Cerebellar nuclear complex (tissue), 1 donor: ENCODE results near the gene ABHD1.

Experiments
- DNase-seq, 2 experiments: peaks; one replicate each; lab custom pipeline; 2025; lab: John Stamatoyannopoulos, UW

The ABHD1 gene

GRCh38 chr2:27086724-27087593 is 36.7 kb upstream of the ABHD1 start, which contains the start of gene KHK:
KHK (plus strand) TSS chr2:27086772; CDS start chr2:27087260, 488 bp downstream.
- no peak for DNase-seq

DNA sequence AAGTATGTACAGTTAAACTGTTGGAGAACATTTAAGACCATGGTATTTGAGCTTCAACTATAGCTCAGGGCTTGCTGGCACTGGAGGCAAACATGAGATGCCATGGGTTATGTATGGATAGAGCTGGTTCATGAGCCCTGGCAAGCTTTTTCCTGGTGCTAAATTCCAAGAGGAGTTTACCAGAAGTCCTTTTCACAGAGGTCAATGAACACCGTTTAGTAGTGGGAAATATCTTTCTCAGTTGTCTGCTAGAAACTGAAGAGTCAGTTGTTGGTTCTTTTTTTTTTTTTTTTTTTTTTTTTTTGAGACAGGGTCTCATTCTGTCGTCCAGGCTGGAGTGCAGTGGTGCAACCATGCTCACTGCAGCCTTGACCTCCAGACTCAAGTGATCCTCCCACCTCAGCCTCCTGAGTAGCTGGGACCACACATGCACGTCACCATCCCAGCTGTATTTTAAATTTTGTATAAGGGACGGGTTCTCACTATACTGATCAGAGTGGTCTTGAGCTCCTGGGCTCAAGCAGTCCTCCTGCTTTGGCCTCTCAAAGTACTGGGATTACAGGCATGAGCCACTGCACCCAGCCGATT is 35.7 kb upstream of the ABHD1 start:
- no peak for DNase-seq

- DNase-seq = no peak
Observed at GRCh38 chr2:27088634-27089033, 35.0 kb upstream of the ABHD1 start.

GRCh38 chr2:27089111-27089954 is 34.3 kb upstream of the ABHD1 start:
- no peak for DNase-seq

DNA sequence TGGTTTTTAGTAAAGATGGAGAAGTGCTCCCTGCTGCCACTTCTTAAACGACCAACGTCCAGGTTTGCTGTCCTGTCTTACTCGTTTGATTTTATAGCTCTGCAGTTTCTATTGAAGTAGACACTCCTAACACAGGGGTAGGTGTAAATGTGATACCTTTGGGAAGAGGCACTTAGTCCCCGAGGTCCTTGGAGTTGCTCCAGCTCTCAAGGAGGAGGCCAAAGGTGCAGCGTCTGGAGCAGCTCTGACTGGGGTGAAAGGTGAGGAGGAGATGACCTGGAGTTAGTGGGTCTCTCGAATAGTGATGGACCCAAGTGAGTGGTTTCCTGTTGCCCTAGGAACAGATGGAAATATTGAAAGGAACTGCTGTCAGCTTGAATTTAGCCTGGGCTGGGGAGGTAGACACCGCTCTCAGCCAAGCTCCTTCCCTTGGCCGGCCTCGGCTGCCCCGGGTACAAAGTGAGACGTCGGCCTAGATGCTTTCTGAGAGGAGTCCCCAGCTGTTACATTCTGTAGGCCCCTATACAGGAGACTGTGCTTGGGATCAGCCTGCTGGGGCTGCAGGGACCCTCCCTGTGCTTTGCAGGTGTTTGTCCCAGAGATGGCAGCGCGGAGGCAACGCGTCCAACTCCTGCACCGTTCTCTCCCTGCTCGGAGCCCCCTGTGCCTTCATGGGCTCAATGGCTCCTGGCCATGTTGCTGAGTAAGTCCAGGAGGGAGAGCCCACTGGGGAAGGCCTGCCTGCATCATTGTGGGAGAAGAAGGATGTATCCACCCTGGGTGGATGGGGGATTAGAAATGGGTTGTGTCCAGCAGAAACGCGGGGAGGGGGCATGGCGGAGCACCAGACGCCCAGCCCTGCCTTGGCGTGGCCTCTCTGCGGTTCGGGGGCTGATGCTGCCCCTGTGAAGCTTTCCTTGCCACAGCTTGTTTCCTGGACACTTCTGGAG is 31.6 kb upstream of the ABHD1 start:
- no peak for DNase-seq

DNA sequence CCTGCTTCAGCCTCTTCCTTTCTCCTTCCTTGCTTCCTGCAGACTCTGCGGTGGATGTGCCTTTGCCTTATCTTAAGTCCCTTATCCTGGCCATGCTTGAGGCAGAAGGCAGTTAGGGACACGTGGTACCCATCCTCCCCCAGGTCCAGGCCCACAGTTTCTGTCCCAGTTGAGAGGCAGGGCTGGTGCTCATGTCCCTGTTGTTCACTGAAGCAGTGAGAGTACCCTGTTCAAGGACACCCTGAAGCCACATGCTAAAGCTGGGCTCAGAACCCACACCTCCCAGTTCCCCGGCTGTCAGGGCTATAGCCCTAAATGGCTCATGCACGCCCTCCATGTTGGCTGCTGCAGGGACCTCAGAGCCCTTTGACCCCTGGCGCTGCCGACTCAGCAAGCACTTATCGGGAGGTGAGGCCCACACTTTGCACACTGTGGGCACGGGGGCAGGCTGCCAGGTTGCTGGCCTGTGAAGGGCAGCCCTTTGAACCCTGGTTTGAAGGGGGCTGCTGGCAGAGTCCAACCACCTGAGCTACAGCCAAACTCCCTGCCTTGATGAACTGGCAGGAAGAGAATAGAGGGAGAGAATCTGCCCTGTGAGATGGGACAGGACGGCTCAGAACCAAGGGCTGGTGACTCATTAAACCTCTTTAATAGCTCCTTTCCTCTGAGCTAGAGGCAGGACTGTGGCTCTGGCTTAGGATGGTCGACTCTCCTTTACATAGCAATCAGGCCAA is 30.8 kb upstream of the ABHD1 start:
- DNase-seq = no peak

- DNase-seq = no peak
Observed at GRCh38 chr2:27093430-27094352, 29.9 kb upstream of the ABHD1 start.

GRCh38 chr2:27094353-27094984 is 29.1 kb upstream of the ABHD1 start:
- DNase-seq = no peak

DNA sequence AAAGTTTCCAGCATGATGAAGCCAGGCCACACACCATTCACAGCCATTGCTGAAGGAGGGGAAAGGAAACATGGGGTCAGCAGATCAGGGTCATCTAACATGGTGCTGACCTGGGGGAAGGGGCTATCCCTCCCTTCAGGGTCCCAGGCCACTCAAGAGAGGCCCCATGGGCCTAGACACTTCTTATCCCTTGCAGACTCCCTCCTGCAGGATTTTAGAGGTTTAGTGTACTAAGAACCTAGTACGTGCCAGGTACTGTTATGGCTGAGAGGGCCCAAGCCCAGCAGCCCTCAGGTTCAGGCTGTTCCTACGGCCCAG is 28.2 kb upstream of the ABHD1 start:
- no peak for DNase-seq

GRCh38 chr2:27095745-27096651 is 27.6 kb upstream of the ABHD1 start:
- DNase-seq = peak; percentile 12 to 34

- DNase-seq = no peak
Observed at GRCh38 chr2:27096748-27097297, 26.8 kb upstream of the ABHD1 start.

DNA sequence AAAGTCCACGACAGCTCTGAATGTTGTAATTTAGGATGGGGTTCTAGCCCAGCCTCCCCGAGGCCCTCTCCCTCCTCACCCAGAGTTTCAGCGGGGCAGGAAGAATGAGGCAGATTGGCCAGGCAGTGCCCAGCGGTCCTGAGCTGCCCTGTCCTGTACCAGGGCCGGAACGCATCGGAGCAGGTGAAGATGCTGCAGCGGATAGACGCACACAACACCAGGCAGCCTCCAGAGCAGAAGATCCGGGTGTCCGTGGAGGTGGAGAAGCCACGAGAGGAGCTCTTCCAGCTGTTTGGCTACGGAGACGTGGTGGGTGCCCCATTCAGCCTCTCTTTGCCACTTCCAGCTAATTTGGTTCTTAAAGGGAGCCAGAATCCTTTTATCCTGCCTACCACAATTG is 26.3 kb upstream of the ABHD1 start:
- no peak for DNase-seq

- DNase-seq = no peak
Observed at GRCh38 chr2:27099334-27099955, 24.2 kb upstream of the ABHD1 start.

DNA sequence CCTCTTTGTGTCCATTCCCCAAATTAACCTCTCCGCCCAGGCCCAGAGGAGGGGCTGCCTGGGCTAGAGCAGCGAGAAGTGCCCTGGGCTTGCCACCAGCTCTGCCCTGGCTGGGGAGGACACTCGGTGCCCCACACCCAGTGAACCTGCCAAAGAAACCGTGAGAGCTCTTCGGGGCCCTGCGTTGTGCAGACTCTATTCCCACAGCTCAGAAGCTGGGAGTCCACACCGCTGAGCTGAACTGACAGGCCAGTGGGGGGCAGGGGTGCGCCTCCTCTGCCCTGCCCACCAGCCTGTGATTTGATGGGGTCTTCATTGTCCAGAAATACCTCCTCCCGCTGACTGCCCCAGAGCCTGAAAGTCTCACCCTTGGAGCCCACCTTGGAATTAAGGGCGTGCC is 23.6 kb upstream of the ABHD1 start:
- no peak for DNase-seq

DNA sequence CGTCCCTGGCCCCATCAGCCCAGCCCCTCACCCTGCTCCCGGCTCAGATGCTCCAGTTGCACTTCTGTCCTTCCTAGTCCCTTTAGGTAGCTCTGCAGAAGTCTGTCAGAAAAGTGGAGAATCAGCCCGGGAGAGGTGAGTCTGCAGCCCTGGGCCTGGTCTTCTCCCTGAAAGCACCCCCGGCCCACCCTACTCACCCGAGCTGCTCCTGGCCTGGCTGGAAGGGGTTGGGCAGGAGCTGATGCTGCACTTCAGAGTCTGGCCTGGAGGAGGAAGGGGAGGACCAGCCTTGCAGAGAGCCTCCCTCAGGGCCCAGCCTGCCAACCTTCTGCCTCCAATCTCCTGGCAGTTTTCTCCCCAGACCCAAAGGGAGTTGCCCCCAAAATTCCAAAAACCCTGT is 21.3 kb upstream of the ABHD1 start:
- DNase-seq = no peak

GRCh38 chr2:27105981-27106380 is 17.6 kb upstream of the ABHD1 start:
- no peak for DNase-seq

- DNase-seq = no peak
Observed at GRCh38 chr2:27108221-27108620, 15.4 kb upstream of the ABHD1 start.
